NCI-H1930 (cell line): ENCODE measurements around the gene KIAA1671.
"Not testable (repeated sequence)": the region's sequence is repeated elsewhere in the genome, so short reads cannot be mapped to it uniquely, and the experiment has no call there.

Experiments used
- DNase-seq, 2 experiments: peaks; one replicate each; lab custom pipeline; 2025; lab: John Stamatoyannopoulos, UW

Gene KIAA1671

GRCh38 chr22:25235547-25236290 lies 283.2 kb downstream of the KIAA1671 start:
- DNase-seq, result peak; percentile 57 to 86

- DNase-seq, result no peak
These were observed 283.9 kb downstream of the KIAA1671 start for GRCh38 chr22:25236417-25236816.

- DNase-seq, result no peak
These were observed 285.0 kb downstream of the KIAA1671 start for GRCh38 chr22:25237503-25237902.

- DNase-seq, result not testable (repeated sequence)
These were observed 285.5 kb downstream of the KIAA1671 start for GRCh38 chr22:25238058-25238457.
